ENCODE data around the gene KLHL30.

DNA sequence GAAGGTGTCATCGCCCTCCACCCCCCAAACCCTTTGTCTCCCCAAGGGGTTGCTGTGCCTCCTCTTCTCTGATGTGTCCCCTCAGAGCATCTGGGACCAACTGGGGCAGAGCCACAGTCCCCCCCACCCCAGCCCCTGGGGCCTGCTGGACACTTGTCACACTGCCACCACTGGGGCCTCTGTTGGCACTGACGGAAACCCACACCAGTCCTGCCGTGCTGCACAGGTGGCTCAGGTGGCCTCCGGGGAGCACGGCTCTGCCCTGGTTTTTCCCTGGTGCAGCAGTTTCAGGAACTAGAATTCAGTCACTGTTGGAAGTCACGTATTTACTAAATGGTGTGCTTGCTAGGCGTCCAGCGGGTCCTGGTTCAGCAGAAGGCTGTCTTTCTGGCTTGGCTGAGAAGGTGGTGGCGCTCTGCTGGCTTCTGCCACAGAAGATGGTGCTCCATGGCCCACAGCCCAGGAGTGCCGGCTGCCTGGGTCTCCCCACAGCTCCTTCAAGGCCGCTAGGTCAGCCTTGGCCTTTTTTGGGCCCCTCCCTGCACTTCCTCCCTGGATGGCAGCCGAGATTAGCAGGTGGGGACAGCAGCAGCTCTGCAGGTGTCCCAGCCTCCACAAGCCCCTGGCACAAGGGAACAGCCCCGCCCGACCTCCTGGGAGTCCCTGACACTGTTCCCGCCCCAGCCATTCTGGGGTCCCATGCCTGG, 18.6 kb upstream of the KLHL30 start:
- TF ChIP-seq, protein P1, sequence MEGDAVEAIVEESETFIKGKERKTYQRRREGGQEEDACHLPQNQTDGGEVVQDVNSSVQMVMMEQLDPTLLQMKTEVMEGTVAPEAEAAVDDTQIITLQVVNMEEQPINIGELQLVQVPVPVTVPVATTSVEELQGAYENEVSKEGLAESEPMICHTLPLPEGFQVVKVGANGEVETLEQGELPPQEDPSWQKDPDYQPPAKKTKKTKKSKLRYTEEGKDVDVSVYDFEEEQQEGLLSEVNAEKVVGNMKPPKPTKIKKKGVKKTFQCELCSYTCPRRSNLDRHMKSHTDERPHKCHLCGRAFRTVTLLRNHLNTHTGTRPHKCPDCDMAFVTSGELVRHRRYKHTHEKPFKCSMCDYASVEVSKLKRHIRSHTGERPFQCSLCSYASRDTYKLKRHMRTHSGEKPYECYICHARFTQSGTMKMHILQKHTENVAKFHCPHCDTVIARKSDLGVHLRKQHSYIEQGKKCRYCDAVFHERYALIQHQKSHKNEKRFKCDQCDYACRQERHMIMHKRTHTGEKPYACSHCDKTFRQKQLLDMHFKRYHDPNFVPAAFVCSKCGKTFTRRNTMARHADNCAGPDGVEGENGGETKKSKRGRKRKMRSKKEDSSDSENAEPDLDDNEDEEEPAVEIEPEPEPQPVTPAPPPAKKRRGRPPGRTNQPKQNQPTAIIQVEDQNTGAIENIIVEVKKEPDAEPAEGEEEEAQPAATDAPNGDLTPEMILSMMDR (conservative IDR thresholded peaks at IDR 0.05 in 1 of 2, IDR thresholded peaks at IDR 0.05 in 1 of 2; ENCODE audit: extremely low read depth in 1 of 2, insufficient read depth in 1 of 2, low read depth in 1 of 2, low read length in 2 of 2), result no peak
- TF ChIP-seq EZH2 (IDR thresholded peaks at IDR 0.05; ENCODE audit: borderline replicate concordance, low read length), result no peak

Measured in mammary epithelial cell (primary cell).